Activated T-helper 1 cell treated with anti-CD3 and anti-CD28 coated beads, Interleukin-2, amount 50 U/mL, for 16 hours (primary cell): ENCODE measurements around the gene VSTM2L.
"Not testable (repeated sequence)": the region's sequence is repeated elsewhere in the genome, so short reads cannot be mapped to it uniquely, and the experiment has no call there.

Experiments
- DNase-seq, 2 donors: peaks; one replicate each; pipeline ENCODE4 v3.0.0-alpha.2; 2020; ENCODE audit warnings: low read depth in 1 of 2, low spot score in 1 of 2

The VSTM2L gene, protein sequence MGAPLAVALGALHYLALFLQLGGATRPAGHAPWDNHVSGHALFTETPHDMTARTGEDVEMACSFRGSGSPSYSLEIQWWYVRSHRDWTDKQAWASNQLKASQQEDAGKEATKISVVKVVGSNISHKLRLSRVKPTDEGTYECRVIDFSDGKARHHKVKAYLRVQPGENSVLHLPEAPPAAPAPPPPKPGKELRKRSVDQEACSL

DNA sequence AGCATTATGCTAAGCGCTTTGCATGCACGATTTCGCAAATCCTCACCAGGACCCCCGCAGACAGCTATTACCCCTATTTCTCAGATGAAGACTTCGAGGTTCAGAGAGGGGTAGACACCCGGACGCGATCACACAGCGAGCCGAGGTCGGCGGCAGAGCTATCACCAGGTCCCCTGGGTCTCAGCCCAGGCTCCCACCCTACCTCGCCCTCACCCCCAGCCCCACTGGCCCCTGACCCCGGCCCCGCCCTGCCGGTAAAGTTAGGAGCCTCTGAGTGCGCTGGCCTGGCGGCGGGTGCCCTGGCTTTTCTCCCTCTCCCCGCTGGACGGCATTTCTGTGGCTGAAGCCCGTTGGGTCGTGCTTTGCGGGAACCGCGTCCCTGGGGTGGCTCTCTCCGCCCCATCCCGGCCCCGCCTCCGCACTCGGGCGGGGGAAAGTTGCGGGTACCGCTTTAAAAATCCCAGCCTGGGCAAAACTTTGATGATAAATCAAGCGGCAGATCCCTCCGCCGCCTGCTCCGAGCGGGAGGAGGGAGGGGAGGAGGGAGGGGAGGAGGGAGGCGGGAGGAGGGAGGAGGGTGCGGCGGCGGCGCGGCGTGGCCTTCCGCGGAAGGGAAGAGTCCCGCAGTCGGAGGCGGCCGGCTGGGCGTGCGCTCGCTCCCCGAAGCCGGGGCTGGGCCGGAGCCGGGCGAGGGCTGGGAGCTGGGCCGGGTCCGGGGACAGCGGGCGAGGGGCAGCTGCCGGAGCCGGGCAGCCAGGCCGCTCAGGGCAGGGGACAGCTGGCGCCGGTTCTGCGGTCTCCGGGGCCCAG lies at the start of gene VSTM2L:
TSS of gene VSTM2L (plus strand) at position 624 of the 810 bp plus-strand sequence. CDS start 224 bp downstream, outside the sequence.
- no peak for DNase-seq

- DNase-seq: no peak
These were observed 49.0 kb upstream of the VSTM2L start for GRCh38 chr20:37853823-37854375.

GRCh38 chr20:37856034-37856433 lies 46.9 kb upstream of the VSTM2L start:
- DNase-seq: not testable (repeated sequence)

GRCh38 chr20:37856932-37857660 lies 45.8 kb upstream of the VSTM2L start:
- no peak for DNase-seq

- no peak for DNase-seq
These were observed 43.3 kb upstream of the VSTM2L start for GRCh38 chr20:37859406-37860171.

GRCh38 chr20:37863289-37863688 lies 39.6 kb upstream of the VSTM2L start:
- no peak for DNase-seq

DNA sequence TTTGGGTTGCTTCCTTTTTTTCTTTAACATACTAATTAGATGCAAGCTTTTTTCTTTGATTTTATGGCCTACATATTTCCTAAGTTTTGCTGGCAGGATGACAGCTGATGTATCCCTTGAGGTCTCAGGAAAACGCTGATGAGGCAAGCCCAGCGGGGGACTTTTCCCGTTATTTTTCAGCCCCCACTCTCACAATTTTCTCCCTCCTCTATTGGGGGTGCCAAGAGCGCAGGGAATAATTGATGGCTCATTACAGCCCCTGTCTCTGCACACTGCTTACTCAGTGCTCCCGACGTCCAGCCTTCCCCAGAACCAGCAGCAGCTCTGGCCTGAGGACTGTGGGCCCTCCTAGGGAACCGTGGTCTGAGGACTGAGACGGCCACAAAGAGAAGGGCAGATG lies 38.6 kb upstream of the VSTM2L start:
- no peak for DNase-seq

GRCh38 chr20:37866051-37866450 lies 36.9 kb upstream of the VSTM2L start:
- DNase-seq: no peak

- no peak for DNase-seq
These were observed 35.4 kb upstream of the VSTM2L start for GRCh38 chr20:37867289-37868195.

GRCh38 chr20:37868851-37869333 lies 34.0 kb upstream of the VSTM2L start:
- no peak for DNase-seq

- DNase-seq: no peak
These were observed 33.5 kb upstream of the VSTM2L start for GRCh38 chr20:37869334-37869861.

DNA sequence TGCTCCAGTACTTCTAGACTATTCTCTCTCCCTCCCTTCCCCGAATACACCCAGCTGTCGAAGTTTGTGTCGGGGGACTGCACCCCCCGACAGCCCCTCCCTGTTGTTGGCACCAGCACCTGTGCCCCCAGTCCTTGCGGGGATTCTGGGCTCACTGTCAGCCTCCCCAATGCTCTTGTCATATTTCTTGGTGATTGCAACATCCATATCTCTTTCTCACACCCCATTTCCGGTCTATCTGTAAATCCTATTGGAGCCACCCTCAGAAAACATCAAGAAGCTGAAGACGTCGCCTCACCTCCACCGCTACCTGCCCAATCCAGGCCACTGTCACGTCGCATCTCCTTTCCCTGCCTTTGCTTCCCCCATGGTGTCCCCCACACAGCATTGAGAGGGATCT lies 32.6 kb upstream of the VSTM2L start:
- no peak for DNase-seq

DNA sequence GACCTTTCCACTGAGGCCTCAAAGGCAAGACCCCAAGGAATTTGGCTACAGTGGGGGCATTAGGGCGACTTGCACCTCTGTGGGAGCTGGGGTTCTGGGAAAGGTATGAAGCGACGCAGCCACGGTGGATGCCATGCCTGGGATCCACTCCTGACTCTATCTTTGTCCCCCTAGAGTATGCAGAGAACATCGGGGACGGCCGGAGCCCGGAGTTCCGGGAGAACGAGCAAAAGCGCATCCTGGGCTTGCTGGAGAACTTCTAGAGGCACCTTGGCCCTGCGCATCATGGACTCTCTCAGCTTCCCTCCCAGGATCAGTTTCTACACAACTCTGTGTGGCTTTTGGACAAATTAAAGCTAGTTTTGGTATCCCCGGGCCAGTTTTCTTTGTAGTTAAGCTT lies 31.2 kb upstream of the VSTM2L start:
- DNase-seq: no peak

DNA sequence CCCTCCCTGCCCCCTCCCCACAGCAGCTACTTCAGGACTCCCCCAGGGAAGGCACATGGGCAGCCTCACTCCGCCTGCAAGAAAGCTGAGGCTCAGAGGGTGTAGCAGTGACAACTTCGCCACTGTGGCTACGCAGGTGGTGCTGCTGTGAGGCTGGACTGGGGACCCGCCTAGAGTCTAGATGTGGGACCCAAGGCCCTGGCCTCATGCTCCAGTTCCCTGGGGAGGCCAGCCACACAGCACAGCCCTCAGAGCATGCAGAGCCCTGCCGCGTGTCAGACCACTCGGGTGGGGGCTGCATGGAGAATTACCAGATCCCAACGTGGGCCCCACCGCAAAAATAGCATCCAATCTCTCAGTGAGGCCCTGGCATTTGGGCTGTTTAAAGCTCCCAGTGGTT lies 30.8 kb upstream of the VSTM2L start:
- no peak for DNase-seq

DNA sequence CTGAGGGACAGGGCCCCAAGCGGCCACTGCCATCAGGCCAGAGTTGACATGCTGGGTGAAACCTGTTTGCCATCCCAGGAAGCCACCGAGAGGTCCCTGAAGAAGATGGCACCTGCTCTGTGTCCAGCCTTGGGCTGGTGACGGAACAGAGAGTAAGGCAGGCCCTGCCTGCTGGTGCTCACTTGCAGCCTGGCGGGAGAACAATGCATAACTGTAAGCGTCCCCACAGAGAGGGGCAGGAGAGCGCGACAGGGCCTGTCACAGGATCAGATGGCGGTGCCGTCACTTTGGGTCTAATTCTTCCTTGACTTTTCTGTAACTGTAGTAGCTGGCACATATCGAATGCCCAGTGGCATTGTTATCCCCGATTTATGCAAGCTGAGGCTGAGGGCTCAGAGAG lies 29.0 kb upstream of the VSTM2L start:
- DNase-seq: no peak

DNA sequence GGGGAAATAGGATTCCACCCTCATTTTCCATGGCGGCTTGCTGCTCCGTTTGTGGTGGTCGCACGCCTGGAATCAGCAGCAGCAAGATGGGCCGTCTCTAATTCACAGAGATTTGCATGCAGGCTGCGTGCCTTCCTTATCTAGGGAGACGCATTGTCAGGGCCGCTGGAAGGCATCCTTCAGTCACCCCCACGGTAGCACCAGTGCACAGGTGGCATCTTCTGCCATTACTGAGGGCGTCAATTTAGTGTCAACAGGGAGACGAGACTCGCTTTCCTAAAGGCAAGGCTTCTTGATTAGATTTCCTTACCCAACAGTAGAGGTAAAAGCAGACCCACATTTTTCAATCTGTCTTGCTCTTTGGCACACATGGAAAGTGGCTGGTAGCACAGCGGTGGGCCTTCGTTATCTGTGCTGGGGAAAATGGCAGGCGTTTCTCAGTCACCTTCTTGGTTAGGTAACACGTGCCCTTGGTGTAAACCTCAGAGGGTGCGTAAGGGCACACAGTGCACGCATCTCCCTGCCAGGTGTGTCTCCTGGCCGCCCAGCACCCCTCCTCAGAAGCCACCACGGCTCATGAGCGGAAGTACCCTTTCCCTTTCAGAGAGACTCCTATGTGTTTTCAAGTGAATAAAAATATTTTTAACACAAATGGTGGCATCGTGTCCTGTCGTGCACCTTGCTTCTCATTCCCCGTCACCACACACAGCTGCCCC lies 27.3 kb upstream of the VSTM2L start:
- no peak for DNase-seq

DNA sequence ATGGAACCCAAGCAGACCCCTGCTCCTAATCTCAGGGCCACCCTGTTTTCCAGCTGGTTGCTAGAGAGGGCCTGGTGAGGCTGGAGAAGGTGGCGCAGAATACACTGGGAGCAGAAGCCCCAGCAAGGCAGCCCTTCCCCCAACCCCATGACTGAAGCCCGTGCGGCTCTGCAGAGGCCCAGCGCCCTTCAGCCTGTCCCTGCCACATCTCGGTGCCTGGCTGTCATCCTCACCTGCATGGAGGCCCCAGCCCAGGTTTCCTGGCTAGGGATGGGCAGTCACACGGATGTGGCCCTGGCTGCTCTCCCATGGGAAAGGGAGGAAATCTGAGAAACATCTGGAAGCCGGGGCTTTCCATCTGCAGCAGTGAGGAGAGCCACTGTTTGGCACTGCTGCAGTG lies 26.1 kb upstream of the VSTM2L start:
- DNase-seq: no peak

GRCh38 chr20:37877832-37878772 lies 24.8 kb upstream of the VSTM2L start:
- no peak for DNase-seq
